Esophagus squamous epithelium (tissue), 4 donors: Measurements from ENCODE around the gene TAF1.

Experiments
- POLR2A ChIP-seq, 4 donors: fragments of 450-650 bp; IDR thresholded peaks; one replicate each; pipeline ENCODE4 v1.6.1; 2017; ENCODE audit warnings: antibody characterized with exemption in 4 of 4, mild to moderate bottlenecking in 4 of 4, moderate library complexity in 3 of 4
- TF ChIP-seq, protein P1 (sequence below), 6 experiments: fragments of 450-650 bp in 4 of 6; fragments of 200-600 bp in 2 of 6; sonication (generic) in 2 of 6; IDR thresholded peaks; one replicate each; pipeline ENCODE4 v1.5.1; 2016 to 2019; ENCODE audit warnings: antibody characterized with exemption in 6 of 6, mild to moderate bottlenecking in 4 of 6, moderate library complexity in 4 of 6

- TF ChIP-seq, protein P1, sequence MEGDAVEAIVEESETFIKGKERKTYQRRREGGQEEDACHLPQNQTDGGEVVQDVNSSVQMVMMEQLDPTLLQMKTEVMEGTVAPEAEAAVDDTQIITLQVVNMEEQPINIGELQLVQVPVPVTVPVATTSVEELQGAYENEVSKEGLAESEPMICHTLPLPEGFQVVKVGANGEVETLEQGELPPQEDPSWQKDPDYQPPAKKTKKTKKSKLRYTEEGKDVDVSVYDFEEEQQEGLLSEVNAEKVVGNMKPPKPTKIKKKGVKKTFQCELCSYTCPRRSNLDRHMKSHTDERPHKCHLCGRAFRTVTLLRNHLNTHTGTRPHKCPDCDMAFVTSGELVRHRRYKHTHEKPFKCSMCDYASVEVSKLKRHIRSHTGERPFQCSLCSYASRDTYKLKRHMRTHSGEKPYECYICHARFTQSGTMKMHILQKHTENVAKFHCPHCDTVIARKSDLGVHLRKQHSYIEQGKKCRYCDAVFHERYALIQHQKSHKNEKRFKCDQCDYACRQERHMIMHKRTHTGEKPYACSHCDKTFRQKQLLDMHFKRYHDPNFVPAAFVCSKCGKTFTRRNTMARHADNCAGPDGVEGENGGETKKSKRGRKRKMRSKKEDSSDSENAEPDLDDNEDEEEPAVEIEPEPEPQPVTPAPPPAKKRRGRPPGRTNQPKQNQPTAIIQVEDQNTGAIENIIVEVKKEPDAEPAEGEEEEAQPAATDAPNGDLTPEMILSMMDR (IDR thresholded peaks at IDR 0.05), result no peak
- no peak for TF ChIP-seq POLR2A (IDR thresholded peaks at IDR 0.05)
Observed at GRCh38 chrX:71489540-71489939, 123.4 kb downstream of the TAF1 start.
